SK-N-SH (cell line): ENCODE measurements around the gene HOXC4. TPM values are rescaled to one million over a fixed set of nuclear protein-coding genes. Genes with fewer than 3 reads are reported as not detected.

Experiments
- CTCF ChIA-PET: fragments of 300-600, 350-600 bp; formaldehyde crosslinking; extraction: SDS; loops from one replicate; lab custom pipeline; 2021; lab: Yijun Ruan, JAX
- POLR2A ChIA-PET: fragments of 350-600 bp; sonication (Branson Sonifier 250); formaldehyde crosslinking; extraction: SDS; loops from one replicate; lab custom pipeline; 2020; ENCODE audit warnings: antibody characterized with exemption, inconsistent platforms; lab: Yijun Ruan, JAX
- DNase-seq: peaks from one replicate; pipeline ENCODE4 v3.0.0; 2012
- H2AFZ ChIP-seq: fragments of 200-600 bp; sonication (generic); 2 replicates; pipeline ENCODE4 v1.8.1; 2016; ENCODE audit warnings: antibody characterized with exemption, mild to moderate bottlenecking, low read depth
- H3F3A ChIP-seq: fragments of 200-600 bp; sonication (generic); replicated peaks from 2 replicates; pipeline ENCODE3; 2016; ENCODE audit warnings: antibody characterized with exemption, mild to moderate bottlenecking; ENCODE audit not compliant: insufficient read depth
- H3K27ac ChIP-seq, 2 experiments: fragments of 200-500 bp in 1 of 2; fragments of 200-600 bp in 1 of 2; sonication (Bioruptor generic) in 1 of 2; sonication (generic), shearing (Covaris generic) in 1 of 2; 2 replicates each; pipeline versions ENCODE4 v1.5.1 to v1.6.1; 2014 to 2016; ENCODE audit warnings: low read depth in 2 of 2, inconsistent platforms in 1 of 2, low read length in 1 of 2, mild to moderate bottlenecking in 1 of 2, mixed read lengths in 1 of 2
- H3K27me3 ChIP-seq: fragments of 200-600 bp; sonication (generic), shearing (Covaris generic); 2 replicates; pipeline ENCODE4 v1.6.1; 2016; ENCODE audit warnings: mixed run types; ENCODE audit not compliant: insufficient read depth
- H3K36me3 ChIP-seq, 2 experiments: fragments of 200-500 bp in 1 of 2; fragments of 200-600 bp in 1 of 2; sonication (Bioruptor generic) in 1 of 2; sonication (generic) in 1 of 2; replicated peaks in 1 of 2; 2 replicates each; pipeline versions ENCODE3 to v1.5.1; 2014 to 2016; ENCODE audit warnings: low read length in 1 of 2, mild to moderate bottlenecking in 1 of 2; ENCODE audit not compliant: insufficient read depth in 2 of 2, control insufficient read depth in 1 of 2
- H3K4me1 ChIP-seq, 2 experiments: fragments of 200-500 bp in 1 of 2; fragments of 200-600 bp in 1 of 2; sonication (Bioruptor generic) in 1 of 2; sonication (generic), shearing (Covaris generic) in 1 of 2; 2 replicates each; pipeline versions ENCODE4 v1.5.1 to v1.6.1; 2014 to 2016; ENCODE audit warnings: low read depth in 1 of 2, low read length in 1 of 2, mixed run types in 1 of 2; ENCODE audit not compliant: insufficient read depth in 2 of 2, control insufficient read depth in 1 of 2
- H3K4me2 ChIP-seq: fragments of 200-600 bp; sonication (generic), shearing (Covaris generic); 2 replicates; pipeline ENCODE4 v1.6.1; 2017; ENCODE audit warnings: mixed run types
- H3K4me3 ChIP-seq, 2 experiments: fragments of 200-500 bp in 1 of 2; fragments of 200-600 bp in 1 of 2; sonication (Bioruptor generic) in 1 of 2; sonication (generic), shearing (Covaris generic) in 1 of 2; 2 replicates each; pipeline versions ENCODE4 v1.5.1 to v1.8.1; 2014 to 2016; ENCODE audit warnings: low read depth in 2 of 2, inconsistent platforms in 1 of 2, low read length in 1 of 2, mild to moderate bottlenecking in 1 of 2, mixed read lengths in 1 of 2, moderate library complexity in 1 of 2
- H3K79me2 ChIP-seq: fragments of 200-600 bp; sonication (generic); 2 replicates; pipeline ENCODE4 v1.8.1; 2017; ENCODE audit warnings: mild to moderate bottlenecking; ENCODE audit not compliant: insufficient read depth
- H3K9ac ChIP-seq: fragments of 200-600 bp; sonication (generic); 2 replicates; pipeline ENCODE4 v1.6.1; 2017; ENCODE audit warnings: mixed run types
- H3K9me2 ChIP-seq: fragments of 200-600 bp; sonication (generic); 2 replicates; pipeline ENCODE4 v1.6.1; 2017; ENCODE audit warnings: mixed run types
- H3K9me3 ChIP-seq: fragments of 200-600 bp; sonication (generic); 2 replicates; pipeline ENCODE4 v1.6.1; 2017; ENCODE audit warnings: mixed run types, mild to moderate bottlenecking, moderate library complexity
- H4K20me1 ChIP-seq: fragments of 200-600 bp; sonication (generic); 2 replicates; pipeline ENCODE4 v1.6.1; 2017; ENCODE audit warnings: mild to moderate bottlenecking, mixed run types; ENCODE audit not compliant: insufficient read depth
- CHD2 ChIP-seq: fragments of 150-350 bp; IDR thresholded peaks from 2 replicates; pipeline ENCODE4 v1.6.1; 2018; ENCODE audit warnings: low read length; ENCODE audit not compliant: partially characterized antibody
- EZH2phosphoT487 ChIP-seq: fragments of 200-600 bp; sonication (generic); IDR thresholded peaks from 2 replicates; pipeline ENCODE4 v1.6.1; 2017; ENCODE audit warnings: low read depth, mixed run types, mild to moderate bottlenecking, antibody characterized with exemption, moderate library complexity, borderline replicate concordance
- FOXM1 ChIP-seq: IDR thresholded peaks from 2 replicates; pipeline ENCODE4 v1.4.0; 2012; ENCODE audit warnings: low read depth, mild to moderate bottlenecking
- GATA2 ChIP-seq: sonication (generic); formaldehyde crosslinking; IDR thresholded peaks from 2 replicates; pipeline ENCODE4 v1.5.0; 2020; ENCODE audit warnings: mild to moderate bottlenecking, missing genetic modification reagents
- IRF3 ChIP-seq: fragments of 150-350 bp; IDR thresholded peaks from 2 replicates; pipeline ENCODE4 v1.6.1; 2016; ENCODE audit warnings: mild to moderate bottlenecking, low read depth, low read length
- JUND ChIP-seq: IDR thresholded peaks from 2 replicates; pipeline ENCODE4 v1.4.0; 2012
- MXI1 ChIP-seq: IDR thresholded peaks from 2 replicates; pipeline ENCODE4 v1.6.1; 2012; ENCODE audit warnings: mild to moderate bottlenecking, low read depth, low read length, improper control_type of control experiment
- RAD21 ChIP-seq: IDR thresholded peaks from 2 replicates; pipeline ENCODE4 v1.6.1; 2012; ENCODE audit warnings: mild to moderate bottlenecking, low read length
- REST ChIP-seq: IDR thresholded peaks from 2 replicates; pipeline ENCODE4 v1.6.1; 2012; ENCODE audit warnings: mild to moderate bottlenecking, low read depth, low read length, moderate library complexity
- SMC3 ChIP-seq: IDR thresholded peaks from 2 replicates; pipeline ENCODE4 v1.6.1; 2012; ENCODE audit warnings: low read depth, low read length, improper control_type of control experiment
- TAF1 ChIP-seq: IDR thresholded peaks from 2 replicates; pipeline ENCODE4 v1.6.1; 2012; ENCODE audit warnings: low read depth, mild to moderate bottlenecking, low read length, moderate library complexity, borderline replicate concordance
- ZBTB33 ChIP-seq: IDR thresholded peaks from 2 replicates; pipeline ENCODE4 v1.4.0; 2012; ENCODE audit warnings: low read depth, borderline replicate concordance
- WGBS: methylation state at CpG from one replicate; pipeline ENCODE4 v1.1.6; 2017; ENCODE audit warnings: low lambda C conversion rate; 5-methylcytosine and 5-hydroxymethylcytosine counted together
- polyA plus RNA-seq, 3 experiments: library from polyadenylated mRNA; depleted of rRNA; stranded (reverse); fragments of >200 nt; gene quantifications; 2 replicates each; pipeline ENCODE4 v1.2.3, GENCODE V29; 2012

Gene HOXC4
- polyA plus RNA-seq, 1 of the 3 experiments (the other 2 are of a cell fraction): 3.7 TPM

- 94% methylated on average over 12 of the region's 12 CpGs for WGBS
- H3K4me2 ChIP-seq: no peak overlapping the region
Observed at GRCh38 chr12:54051026-54051842, 2.4 kb upstream of the HOXC4 start.

GRCh38 chr12:54051874-54052437 lies 1.7 kb upstream of the HOXC4 start:
- H3K9ac ChIP-seq: no peak overlapping the region
- POLR2A ChIA-PET: interaction anchor here (0.7 to 3.6 kb wide), 6 partner anchors 13 to 136 kb away, joined by 3 to 25 read pairs (median 14); partner anchors contain the start of genes HOXC5 and SMUG1
- no peak for DNase-seq
- TF ChIP-seq IRF3 (no peak), GATA2 (CRISPR knock-in tag) (no peak), REST (no peak), SMC3 (no peak), ZBTB33 (no peak), RAD21 (no peak), FOXM1 (no peak), CHD2 (no peak)

More at GRCh38 chr12:54051026-54051842, 2.4 kb upstream of the HOXC4 start:
- peaks cover 21% of the 10 kb centered on the region for H3K79me2 ChIP-seq
- no peaks in the 10 kb centered on the region for H3K27me3 ChIP-seq
- TF ChIP-seq MXI1 (no peak), JUND (no peak), GATA2 (CRISPR knock-in tag) (no peak), ZBTB33 (no peak), EZH2phosphoT487 (no peak), FOXM1 (no peak), TAF1 (no peak)
- TF ChIP-seq, all 33 proteins: peak for 0
- H3K4me3 ChIP-seq: no peak overlapping the region
- H3K4me1 ChIP-seq: peaks cover 15 to 17% of the 10 kb centered on the region in 2 experiments; a peak in 3 of 4 replicates
- no peaks in the 10 kb centered on the region for H4K20me1 ChIP-seq
- H3K27ac ChIP-seq: no peak overlapping the region
- ChIA-PET POLR2A (interaction anchor here (3.4 to 3.6 kb wide), 2 partner anchors 16 to 19 kb away, joined by 18 to 25 read pairs; partner anchors contain the start of gene HOXC5), CTCF (interaction anchor here (0.9 to 3.6 kb wide), 8 partner anchors 10 to 163 kb away, joined by 3 to 21 read pairs (median 5); no protein-coding TSS in a partner anchor)
- peaks cover 5% of the 10 kb centered on the region for H3F3A ChIP-seq
- no peaks in the 10 kb centered on the region for H3K9me2 ChIP-seq
- H3K36me3 ChIP-seq: no peaks in the 10 kb centered on the region
- no peak overlapping the region for H2AFZ ChIP-seq
- H3K9me3 ChIP-seq: no peaks in the 10 kb centered on the region
- no peak overlapping the region for H3K9ac ChIP-seq
- no peak for DNase-seq

More at GRCh38 chr12:54051874-54052437, 1.7 kb upstream of the HOXC4 start:
- Histone ChIP-seq H4K20me1 (no peaks in the 10 kb centered on the region), H3K9me2 (no peaks in the 10 kb centered on the region), H3K79me2 (peaks cover 25% of the 10 kb centered on the region), H3K4me2 (no peak overlapping the region), H3K9me3 (no peaks in the 10 kb centered on the region), H3K4me1 (peaks cover 15 to 23% of the 10 kb centered on the region in 2 experiments; a peak in 3 of 4 replicates), H3K27me3 (no peaks in the 10 kb centered on the region), H3F3A (peaks cover 8% of the 10 kb centered on the region), H3K27ac (no peak overlapping the region), H3K36me3 (peaks cover 0 to 2% of the 10 kb centered on the region in 2 experiments), H2AFZ (no peak overlapping the region), H3K4me3 (no peak overlapping the region)
- 91% methylated on average over 24 of the region's 24 CpGs for whole genome bisulfite sequencing
- CTCF ChIA-PET: interaction anchor here (0.6 to 5.0 kb wide), 13 partner anchors 11 to 163 kb away, joined by 3 to 45 read pairs (median 4); partner anchors contain the start of genes HOXC5 and SMUG1
